MM.1S (cell line): ENCODE measurements around the gene FOXN3.

Experiments
- CTCF ChIP-seq: fragments of 300-600 bp; sonication (generic); IDR thresholded peaks from 2 replicates; pipeline ENCODE4 v1.5.1; 2016; ENCODE audit warnings: antibody characterized with exemption, low read length, mixed read lengths
- EZH2 ChIP-seq: fragments of 300-600 bp; sonication (generic); optimal IDR thresholded peaks from 2 replicates; pipeline ENCODE3; 2017; ENCODE audit warnings: low read depth, mild to moderate bottlenecking, antibody characterized with exemption, low read length, mixed read lengths
- EZH2phosphoT487 ChIP-seq: fragments of 300-600 bp; sonication (generic); IDR thresholded peaks from 2 replicates; pipeline ENCODE4 v1.6.1; 2018; ENCODE audit warnings: antibody characterized with exemption, low read length

- TF ChIP-seq CTCF: no peak
- no peak for TF ChIP-seq EZH2
- TF ChIP-seq EZH2phosphoT487: no peak
Observed at GRCh38 chr14:89241257-89241656, 175.8 kb downstream of the FOXN3 start.
